HG03139 (cell line): ENCODE results near the gene SCAMP5.

Source experiments
- ATAC-seq: cut with Tn5 transposase; IDR thresholded peaks from one replicate; pipeline ENCODE4 v1.9.1; 2021; ENCODE audit not compliant: unreplicated experiment

Gene SCAMP5

GRCh38 chr15:75044258-75044878 is 49.0 kb downstream of the SCAMP5 start:
- ATAC-seq: no peak

GRCh38 chr15:75045332-75046015 is 50.1 kb downstream of the SCAMP5 start:
- ATAC-seq: no peak

- no peak for ATAC-seq
Measured at GRCh38 chr15:75048394-75048793, 53.0 kb downstream of the SCAMP5 start.

GRCh38 chr15:75049392-75049791 is 54.0 kb downstream of the SCAMP5 start:
- no peak for ATAC-seq

- ATAC-seq: no peak
Measured at GRCh38 chr15:75050283-75050682, 54.9 kb downstream of the SCAMP5 start.

- no peak for ATAC-seq
Measured at GRCh38 chr15:75051191-75051608, 55.8 kb downstream of the SCAMP5 start.

GRCh38 chr15:75051711-75052110 is 56.3 kb downstream of the SCAMP5 start:
- ATAC-seq: no peak

- no peak for ATAC-seq
Measured at GRCh38 chr15:75052972-75053747, 57.8 kb downstream of the SCAMP5 start.

- no peak for ATAC-seq
Measured at GRCh38 chr15:75053748-75054125, 58.4 kb downstream of the SCAMP5 start.

- ATAC-seq: no peak
Measured at GRCh38 chr15:75054172-75054897, 59.0 kb downstream of the SCAMP5 start.

GRCh38 chr15:75056036-75056435 is 60.7 kb downstream of the SCAMP5 start:
- ATAC-seq: no peak

GRCh38 chr15:75058127-75058905 is 63.0 kb downstream of the SCAMP5 start:
- no peak for ATAC-seq

- no peak for ATAC-seq
Measured at GRCh38 chr15:75059607-75060006, 64.2 kb downstream of the SCAMP5 start.

GRCh38 chr15:75061272-75061671 is 65.9 kb downstream of the SCAMP5 start:
- ATAC-seq: no peak

GRCh38 chr15:75062706-75063105 is 67.3 kb downstream of the SCAMP5 start:
- ATAC-seq: no peak

- no peak for ATAC-seq
Measured at GRCh38 chr15:75063338-75063737, 68.0 kb downstream of the SCAMP5 start.

GRCh38 chr15:75063889-75064288 is 68.5 kb downstream of the SCAMP5 start:
- no peak for ATAC-seq

- ATAC-seq: no peak
Measured at GRCh38 chr15:75064846-75065245, 69.5 kb downstream of the SCAMP5 start.

- ATAC-seq: no peak
Measured at GRCh38 chr15:75065467-75065850, 70.1 kb downstream of the SCAMP5 start.

- ATAC-seq: no peak
Measured at GRCh38 chr15:75065851-75066509, 70.6 kb downstream of the SCAMP5 start.
